GM21717 (cell line): ENCODE results near the gene ZNF492.
"Not testable (repeated sequence)": the region's sequence is repeated elsewhere in the genome, so short reads cannot be mapped to it uniquely, and the experiment has no call there.

Experiments used
- ATAC-seq: cut with Tn5 transposase; IDR thresholded peaks from one replicate; pipeline ENCODE4 v1.9.1; 2021; ENCODE audit warnings: mild to moderate bottlenecking, moderate library complexity; ENCODE audit not compliant: unreplicated experiment

Gene ZNF492

DNA sequence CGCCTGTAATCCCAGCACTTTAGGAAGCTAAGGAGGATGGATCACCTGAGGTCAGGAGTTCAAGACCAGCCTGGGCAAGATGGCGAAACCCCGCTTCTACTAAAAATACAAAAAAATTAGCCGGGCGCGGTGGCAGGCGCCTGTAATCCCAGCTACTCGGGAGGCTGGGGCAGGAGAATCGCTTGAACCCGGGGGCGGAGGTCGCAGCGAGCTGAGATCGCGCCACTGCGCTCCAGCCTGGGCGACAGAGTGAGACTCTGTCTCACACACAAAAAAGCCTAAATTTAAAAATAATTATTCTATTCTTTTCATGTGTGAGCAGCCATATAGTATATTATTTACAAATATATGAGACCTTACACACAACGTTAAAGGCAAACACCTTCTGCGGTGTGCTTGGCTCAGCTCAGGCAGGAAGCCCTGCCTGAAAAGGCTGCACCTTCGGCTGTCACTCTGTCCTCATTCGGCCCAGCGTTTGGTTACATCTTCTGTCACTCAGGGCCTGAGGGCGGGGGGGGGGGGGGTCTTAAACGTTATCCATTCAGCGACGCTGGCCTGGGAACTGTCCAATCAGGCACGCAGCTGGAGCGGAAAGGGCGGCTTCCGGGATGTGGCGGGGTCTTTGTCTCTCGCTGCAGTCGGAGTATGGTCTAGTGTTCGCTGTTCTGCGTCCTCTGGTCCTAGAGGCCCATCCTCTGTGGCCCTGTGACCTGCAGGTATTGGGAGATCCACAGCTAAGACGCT lies at the start of gene ZNF492:
ZNF492 (plus strand) TSS at position 619 of the 744 bp plus-strand sequence. CDS start 19,076 bp downstream, outside the sequence.
- not testable (repeated sequence) for ATAC-seq

DNA sequence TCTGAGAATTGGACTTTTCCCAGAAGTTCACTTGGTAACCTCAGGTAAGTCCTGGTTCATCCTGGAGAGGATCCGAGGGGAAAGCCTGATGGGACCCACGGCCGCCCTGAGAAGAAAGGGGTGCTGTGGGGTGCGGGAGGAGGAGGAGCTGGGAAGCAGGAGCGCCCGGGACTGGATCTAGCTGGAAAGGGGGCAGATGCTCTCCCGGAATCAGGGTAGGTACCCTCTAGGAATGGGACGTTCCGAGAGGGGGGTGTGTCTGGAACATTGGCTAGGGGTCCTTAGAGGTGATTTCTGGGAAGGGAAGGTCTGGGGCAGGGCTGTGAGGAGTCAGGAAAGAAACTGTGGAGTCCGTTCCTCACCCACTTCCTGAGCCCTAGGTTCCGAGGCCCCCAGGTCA lies 38.7 kb upstream of the ZNF492 start:
- no peak for ATAC-seq

DNA sequence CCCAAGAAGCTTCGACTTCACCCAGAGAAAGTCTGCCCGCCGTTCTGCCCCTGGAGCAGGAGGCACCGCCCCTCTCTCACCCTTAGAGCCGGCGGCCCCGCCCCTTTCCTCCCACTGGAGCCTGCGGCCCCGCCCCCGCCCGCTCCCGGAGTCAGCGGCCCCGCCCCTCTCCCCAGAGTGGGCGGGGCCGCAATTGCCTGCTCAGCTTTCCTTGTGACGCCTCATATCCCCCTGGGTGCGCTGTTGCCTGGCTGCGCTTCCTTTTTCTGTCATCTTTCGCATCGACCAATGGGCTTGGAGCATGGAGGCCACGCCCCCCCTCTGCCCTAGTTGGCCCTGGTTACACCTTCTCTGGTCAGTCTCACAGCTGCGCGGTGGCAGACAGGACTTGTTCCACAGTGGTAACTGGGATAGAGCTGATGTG lies 38.2 kb upstream of the ZNF492 start:
- ATAC-seq = no peak

DNA sequence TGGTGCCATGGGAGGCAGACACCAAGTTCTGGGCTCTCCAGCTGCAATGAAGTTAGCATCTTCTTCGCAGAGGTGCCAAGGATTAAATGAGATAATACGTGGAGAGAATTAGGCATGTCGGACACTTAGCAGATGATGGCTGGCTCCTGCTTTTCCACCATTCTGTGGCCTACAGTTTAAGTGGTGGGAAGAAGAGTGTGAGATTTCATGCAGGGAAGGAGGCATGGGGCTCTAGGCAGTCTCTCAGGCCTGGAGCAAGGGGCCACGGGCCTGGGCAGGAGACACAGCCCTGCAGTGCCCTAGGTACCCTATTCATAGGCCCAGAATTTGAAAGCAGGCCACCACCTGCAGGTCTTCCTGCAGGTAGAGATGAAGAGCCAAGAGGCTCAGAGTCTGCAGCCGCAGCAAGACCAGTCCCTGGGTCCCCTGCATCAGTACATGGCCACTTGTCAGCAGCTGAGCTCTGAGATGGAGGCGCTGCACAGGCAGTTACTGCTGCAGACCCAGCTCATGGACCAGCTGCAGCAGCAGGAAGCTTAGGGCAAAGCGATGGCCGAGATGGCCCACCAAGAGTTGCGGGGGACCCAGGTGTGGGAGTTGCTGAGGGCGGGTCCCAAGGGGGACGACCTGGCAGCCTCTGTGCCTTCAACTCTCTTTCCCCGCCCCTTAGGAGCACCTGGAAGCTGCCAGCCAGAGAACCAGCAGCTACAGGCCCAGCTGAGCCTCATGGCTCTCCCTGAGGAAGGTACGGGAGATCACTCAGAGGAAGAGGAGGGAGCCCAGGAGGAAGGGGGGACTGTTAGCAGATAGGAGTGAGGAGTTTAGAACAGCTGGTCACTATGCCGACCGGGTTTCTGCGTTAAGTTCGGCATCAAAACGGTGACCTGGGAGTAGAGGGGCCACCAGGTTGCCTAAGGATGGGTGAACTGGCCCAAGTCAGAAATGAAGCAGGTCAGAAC lies 33.2 kb upstream of the ZNF492 start:
- ATAC-seq = no peak

DNA sequence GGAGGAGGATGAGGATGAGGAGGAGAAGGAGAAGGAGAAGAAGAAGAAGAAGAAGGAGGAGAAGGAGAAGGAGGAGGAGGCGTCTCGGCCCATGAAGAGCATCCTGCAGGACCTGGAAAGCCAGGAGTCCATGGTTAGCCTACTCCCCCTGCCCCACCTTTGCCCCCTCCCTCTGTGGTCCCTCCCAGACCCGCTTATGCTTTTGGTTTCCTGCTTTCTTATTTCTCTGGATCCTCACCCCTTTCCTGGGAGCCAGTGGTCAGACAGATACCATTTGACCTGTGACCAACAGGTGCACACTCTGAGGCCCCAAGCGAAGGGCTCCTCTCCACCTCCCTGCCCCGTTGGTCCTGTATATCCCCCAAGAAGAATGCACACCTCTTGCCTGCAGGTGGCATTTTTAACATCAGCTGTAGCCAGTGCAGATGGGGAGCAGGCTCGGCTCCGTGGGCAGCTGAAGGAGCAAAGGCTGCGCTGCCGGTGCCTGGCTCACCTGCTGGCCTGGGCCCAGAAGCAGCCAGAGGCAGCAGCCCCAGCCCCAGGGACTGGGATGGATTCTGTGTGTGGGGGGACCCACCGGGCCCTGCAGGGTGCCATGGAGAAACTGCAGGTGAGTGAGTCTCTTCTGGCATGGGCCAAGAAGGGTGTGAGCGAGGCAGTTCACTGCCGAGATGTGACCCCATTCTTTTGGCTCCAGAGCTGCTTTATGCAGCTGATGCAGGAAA lies 32.1 kb upstream of the ZNF492 start:
- ATAC-seq = no peak

DNA sequence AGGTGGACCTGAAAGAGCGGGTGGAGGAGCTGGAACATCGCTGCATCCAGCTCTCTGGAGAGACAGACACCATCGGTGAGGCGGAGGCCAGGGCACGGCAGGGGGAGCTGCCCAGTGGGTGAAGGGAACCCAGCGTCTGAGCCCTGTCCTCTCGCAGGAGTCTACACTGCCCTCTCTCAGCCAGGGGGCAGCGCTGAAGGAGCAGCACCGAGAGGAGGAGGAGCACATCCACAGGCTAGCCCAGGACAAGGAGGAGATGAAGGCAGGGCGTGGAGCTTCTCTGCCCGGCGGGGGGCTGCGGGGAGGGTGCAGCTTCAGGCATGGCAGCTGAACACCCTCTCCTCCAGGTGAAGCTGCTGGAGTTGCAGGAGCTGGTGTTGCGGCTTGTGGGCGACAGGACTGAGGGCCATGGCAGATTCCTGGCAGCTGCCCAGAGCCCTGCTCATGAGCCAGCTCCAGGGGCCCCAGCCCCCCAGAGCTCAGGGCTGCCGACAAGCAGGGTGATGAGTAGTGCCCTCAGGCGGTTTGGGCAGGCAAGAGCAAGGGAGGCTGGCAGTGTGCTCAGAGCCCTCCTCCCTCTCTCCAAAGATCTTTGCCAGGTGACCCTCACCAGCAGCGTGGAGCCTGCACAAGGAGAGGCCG lies 31.4 kb upstream of the ZNF492 start:
- ATAC-seq = no peak

DNA sequence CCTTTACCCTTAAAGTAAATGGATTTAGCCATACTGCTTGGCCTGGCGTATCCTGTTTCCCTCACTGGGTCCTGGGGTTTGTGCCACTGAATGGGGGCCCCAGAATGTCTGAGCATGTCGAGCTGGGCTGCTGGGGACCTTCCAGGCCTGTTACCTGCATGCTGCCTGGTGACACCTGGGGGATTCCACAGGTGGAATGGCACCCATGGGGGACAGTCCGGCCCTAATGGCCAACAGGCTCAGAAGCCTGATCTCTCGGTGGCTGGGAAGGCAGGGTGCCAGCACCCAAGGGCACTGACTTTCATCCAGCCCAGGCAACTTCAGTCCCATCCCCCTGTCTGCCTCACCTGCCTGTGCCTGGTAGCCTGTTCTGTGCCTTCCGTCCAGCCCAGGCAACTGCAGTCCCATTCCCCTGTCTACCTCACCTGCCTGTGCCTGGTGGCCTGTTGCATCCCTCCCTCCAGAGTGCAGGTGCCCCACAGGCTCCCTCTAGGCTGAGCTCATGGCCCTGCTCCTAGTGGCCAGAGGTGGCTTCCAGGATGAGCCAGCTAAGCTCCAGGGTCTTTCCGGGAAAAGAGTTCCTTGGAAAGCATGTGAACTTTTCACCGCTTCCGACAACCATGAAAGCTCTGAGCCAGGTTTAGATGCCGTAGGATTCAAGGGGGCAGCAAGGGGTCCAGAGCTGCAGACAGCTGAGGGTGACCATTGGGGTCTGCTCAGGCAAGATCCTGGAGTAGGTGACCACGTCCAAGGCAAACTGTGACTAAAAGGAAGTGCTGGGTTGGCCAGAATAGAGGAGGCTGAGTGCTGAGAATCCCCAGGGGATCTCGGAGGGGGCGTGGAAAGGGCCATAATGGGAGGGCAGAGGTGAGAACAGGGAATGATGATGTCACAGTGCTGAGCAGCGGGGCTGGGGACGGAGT lies 30.3 kb upstream of the ZNF492 start:
- no peak for ATAC-seq

DNA sequence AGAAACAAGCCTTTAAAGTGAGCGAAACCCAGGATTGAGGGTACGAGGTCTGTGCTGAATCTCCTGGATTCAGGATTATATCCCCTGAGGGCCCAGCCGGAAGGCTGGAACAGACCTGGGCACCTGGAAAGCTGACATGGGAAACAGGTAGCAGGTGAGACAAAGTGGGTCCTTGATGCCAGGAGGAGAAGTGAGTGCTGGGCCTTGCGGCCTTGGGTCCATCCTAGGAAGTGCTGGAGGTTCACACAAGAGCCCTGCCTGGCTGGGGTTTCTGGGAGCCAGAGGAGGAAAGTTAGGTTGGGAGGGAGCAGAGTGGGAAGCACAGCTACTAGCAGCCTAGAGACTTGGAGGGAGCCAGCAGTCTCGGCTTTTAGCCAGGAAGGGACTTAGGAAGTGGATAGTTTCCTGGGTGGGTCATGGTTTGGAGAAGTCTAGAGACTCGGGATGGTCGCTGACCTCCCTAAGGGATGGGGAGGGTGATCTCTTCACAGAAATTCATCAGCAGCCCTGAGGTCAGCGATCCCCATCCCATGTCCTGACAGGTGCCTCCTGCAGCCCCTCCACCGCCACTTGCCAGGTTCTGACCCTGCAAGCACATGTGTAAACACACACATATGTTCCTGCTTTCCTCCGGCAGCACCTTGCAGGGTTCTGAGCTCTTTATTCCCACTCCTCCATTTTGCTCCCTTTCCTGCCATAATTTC lies 29.4 kb upstream of the ZNF492 start:
- no peak for ATAC-seq

DNA sequence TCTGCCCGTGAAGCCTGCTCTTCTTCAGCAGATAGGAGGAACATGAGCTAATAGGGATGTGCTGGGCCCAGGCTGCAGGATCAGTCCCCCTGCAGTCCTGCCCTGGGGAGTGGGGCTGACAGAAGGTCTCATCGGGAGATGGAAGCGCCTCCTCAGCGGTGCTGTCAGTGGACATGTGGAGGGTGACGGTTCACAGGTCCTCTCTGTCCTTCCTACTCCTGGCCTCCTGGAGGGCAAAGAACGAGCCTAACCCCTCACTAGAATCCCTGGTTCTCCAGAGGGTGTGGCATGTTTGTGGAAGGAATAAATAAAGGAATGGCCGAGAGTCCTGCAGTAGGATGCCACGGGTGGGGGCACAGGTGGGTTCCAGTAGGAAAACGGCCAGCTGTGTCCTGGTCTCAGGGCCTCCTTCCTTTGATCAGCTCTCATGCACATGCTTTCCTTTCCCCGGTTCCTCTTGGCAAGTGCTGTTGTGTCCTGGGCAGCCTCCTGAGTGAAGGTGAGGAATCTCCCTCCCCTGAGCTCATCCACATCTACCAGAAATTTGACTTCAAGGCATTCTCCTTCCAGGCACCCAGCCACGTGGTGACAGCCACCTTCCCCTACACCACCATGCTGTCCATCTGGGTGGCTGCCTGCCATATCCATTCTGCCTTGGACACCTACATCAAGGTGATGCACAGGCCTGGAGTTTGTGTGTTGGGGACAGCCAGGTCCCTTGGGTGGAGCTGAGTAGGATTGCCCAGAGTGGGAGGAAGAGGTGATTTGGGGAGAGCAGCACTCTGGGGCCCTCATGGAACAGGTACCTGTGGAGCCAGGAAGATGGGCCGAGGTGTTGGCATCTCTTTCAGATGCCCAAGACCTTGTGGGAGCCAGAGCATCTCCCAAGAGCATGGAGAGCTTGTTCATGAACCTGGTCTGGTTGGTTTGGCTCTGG lies 28.6 kb upstream of the ZNF492 start:
- no peak for ATAC-seq

DNA sequence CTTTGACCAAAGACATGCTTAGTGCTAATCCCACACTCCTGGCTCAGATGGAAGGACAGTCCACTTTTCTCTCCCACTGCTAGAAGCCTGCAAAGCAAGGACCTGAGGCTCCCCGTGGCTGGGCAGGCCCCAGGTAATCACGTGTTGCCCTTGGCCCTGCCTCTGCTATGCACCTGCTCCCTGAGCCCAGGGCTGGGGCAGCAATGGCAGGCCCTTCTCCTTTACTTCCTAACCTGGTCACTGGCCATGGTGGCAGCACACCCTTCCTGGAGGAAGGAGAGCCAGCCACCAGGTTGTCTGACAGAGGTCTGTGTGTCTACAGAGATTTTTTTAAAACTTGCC lies 27.9 kb upstream of the ZNF492 start:
- no peak for ATAC-seq

DNA sequence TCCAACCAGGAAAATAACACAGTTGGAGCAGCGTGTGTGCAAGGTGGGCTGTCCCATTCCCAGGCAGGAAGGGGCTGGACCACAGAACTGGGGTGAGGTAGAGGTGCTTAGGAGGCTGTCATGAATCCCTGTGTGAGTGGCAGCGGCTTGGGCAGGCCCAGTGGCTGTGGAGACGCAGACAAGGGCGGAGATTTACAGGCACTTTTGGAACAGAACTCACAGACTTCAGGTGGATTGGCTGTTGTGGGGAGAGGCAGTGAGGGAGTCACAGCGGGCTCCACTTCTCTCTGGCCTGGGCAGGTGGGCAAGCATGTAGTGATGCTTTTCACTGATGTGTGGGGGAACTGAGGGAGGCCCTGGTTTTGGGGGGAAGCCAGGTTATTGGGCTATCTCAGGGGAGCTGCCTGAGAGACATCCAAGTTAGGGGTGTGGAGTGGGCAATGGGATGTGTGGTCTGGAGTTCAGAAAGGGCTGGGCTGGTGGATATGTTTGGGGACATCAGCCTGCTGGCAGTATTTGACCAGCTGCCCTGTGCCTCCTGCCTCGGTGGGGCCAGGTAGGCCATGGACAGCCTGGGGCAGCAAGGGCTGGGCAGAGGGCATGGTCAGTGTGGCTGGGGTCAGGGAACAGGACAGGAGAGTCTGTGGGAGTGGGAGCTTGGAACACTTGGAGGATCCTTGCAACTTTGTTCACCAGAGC lies 27.0 kb upstream of the ZNF492 start:
- no peak for ATAC-seq

DNA sequence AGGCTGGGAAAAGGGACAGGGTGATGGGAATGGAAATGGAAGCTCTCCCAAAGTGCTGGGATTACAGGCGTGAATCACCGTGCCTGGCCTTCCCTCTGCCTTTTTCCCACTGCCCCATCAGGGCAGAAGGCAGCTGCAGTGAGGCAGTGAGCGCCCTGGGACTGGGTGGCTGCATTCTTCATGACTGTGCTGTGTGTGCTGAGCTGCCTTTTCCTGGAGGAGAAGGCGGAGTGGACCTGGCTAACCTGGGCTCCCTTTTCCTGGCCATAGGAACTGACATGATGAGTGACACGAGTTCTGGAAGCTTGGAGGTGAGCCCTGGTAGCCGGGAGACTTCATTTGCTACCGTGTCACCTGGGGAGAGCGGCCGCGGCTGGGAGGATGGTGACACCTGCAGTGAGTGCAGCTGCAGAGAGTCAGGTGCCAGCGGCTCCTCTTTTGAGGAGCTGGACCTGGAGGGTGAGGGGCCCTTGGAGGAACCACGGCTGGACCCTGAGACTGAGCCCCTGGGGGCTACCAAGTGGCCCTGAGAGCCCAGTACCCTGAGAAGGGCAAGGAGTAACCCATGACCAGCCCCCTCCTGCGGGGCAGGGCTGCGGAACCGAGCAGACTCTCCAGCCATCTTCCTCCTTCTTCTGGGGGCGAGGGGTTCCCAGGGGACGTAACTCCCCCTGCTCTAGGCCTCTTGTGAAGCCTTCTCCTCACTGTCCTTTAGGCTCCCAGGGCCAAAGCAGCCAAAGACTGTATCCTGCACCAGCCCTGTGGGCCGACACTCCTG lies 26.3 kb upstream of the ZNF492 start:
- no peak for ATAC-seq

DNA sequence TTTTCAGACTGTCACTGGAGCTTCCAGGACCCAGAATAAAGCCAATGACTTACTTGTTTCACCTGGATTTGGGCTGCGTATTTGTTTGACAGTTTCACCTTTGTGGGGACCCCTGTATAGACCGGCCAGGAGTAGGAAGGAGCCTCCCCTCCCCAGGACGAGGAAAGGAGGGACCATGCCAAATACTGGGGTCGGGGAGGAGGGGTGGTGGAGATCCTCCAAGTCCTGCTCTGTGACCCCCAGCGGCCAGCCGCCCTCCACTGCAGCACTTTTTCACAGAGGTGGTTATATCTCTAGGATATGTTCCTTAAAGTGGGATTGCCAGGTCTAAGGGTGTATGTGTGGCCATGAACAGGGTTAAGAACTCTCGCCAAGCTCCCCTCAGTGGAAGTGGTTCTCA lies 25.7 kb upstream of the ZNF492 start:
- ATAC-seq = no peak

DNA sequence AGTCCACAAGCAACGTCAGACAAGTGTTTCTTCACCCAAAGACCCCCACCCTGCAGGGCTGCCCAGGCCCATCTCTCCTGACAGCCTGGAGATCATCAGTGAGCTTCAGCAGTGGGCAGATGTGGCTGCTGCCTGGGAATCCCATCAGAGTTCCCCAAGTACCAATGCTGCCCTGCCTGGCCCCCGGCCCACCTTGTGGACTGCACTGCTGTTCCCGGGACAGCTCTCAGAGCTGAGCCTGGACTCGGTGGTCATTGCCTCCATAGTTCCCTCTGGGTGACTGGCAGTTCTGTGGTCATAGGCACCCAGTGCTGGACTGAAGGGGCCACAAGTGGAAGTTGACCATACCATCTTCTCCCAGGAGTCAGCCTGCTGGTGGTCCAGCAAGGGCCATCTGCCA lies 24.5 kb upstream of the ZNF492 start:
- no peak for ATAC-seq

DNA sequence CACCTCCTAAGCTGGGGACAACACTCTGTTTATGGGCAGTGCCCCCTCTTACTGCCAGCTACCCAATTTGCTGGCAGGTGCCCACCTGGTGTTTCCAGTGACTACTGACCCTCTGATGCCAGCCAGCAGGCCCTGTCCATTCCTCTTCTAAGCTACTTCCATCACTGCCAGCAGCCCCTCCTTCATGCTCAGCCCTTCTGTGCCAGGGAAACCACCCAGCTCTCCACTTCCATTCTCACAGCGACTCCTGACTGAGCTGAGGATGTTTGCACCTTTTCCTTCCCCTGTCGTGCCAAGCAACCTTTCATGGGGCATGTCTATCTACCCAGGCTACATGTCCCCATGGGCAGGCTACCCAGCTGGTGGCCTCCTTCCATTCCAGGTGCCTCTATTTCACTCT lies 24.0 kb upstream of the ZNF492 start:
- ATAC-seq = no peak

DNA sequence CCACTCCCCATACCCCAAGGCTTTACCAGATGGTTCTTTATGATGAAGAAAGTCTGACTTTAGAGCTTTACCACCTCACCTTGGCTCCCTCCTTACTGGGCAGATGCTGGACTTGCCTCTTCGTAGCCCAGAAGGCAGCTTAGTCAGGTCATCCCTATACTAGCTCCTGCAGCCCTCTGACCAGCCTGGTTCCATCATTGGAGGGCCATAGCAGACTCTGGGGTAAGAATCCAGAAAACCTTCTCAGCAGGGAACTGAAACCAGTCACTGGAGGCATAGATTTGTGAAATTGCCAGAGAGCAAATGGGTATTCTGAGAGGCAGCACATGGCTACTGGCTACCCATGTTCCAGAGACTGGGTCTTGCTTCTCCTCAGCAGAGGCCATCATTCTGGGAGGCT lies 21.8 kb upstream of the ZNF492 start:
- no peak for ATAC-seq

DNA sequence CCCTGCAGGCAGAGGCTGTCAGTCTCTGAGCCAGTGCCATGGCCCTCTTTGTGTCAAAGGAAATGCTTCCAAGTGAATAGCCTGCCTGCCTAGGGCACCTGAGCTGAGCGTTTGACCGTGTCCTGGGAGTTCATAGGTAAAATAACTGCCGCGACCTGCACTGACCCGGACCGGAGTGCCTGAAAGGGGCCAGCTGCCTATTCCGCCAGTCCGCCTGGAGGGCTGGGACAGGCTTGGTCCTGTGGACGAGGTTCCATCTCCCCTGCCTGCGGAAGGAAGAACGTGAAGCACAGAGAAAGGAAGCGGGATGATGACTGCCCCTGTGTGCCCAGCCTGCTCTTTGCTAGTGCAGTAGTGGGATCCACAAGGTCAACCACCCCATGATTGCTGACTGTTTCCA lies 17.5 kb upstream of the ZNF492 start:
- ATAC-seq = no peak
